PC-3 (cell line): ENCODE data around the gene TOMM40. TPM values are rescaled to one million over a fixed set of nuclear protein-coding genes. Genes with fewer than 3 reads are reported as not detected.
A peak's percentile ranks its signal among the peaks of the same experiment; 100 is the strongest.

Source experiments
- ATAC-seq: fragments of 200-7000 bp; cut with Tn5 transposase; 2 replicates; pipeline ENCODE4 v1.9.1; 2020; ENCODE audit warnings: mild to moderate bottlenecking, moderate library complexity
- BruUV-seq: library from RNA; stranded (reverse); fragments of 400-500 nt; replicated peaks from 2 replicates; lab custom pipeline; 2021; lab: Mats Ljungman, UMichigan
- CTCF ChIA-PET: fragments of 300-600 bp; sonication (Branson Sonifier 250); formaldehyde crosslinking; loops from one replicate; lab custom pipeline; 2022; ENCODE audit warnings: antibody characterized with exemption; lab: Charles Lee
- POLR2A ChIA-PET: fragments of 300-600 bp; sonication (Branson Sonifier 250); formaldehyde crosslinking; loops from one replicate; lab custom pipeline; 2022; ENCODE audit warnings: antibody characterized with exemption; ENCODE audit not compliant: unreplicated experiment; lab: Charles Lee
- DNase-seq: peaks from one replicate; pipeline ENCODE4 v3.0.0-alpha.2; 2015
- H2AFZ ChIP-seq: fragments of 300-600 bp; sonication (generic); 2 replicates; pipeline ENCODE4 v1.6.0; 2016; ENCODE audit warnings: antibody characterized with exemption, low read length
- H3F3A ChIP-seq: fragments of 300-600 bp; sonication (generic); one replicate; pipeline ENCODE4 v1.6.0; 2017; ENCODE audit warnings: antibody characterized with exemption, low read length, control low read depth, mild to moderate bottlenecking; ENCODE audit not compliant: unreplicated experiment
- H3K27ac ChIP-seq: fragments of 300-600 bp; sonication (generic); 2 replicates; pipeline ENCODE4 v1.5.1; 2016; ENCODE audit warnings: mild to moderate bottlenecking, low read length
- H3K27me3 ChIP-seq: fragments of 300-600 bp; sonication (generic); 2 replicates; pipeline ENCODE4 v1.6.1; 2016; ENCODE audit warnings: low read length, mixed read lengths
- H3K36me3 ChIP-seq: fragments of 300-600 bp; sonication (generic); 2 replicates; pipeline ENCODE4 v1.6.1; 2016; ENCODE audit warnings: low read depth, mixed run types, low read length, mixed read lengths
- H3K4me1 ChIP-seq: fragments of 300-600 bp; sonication (generic); 2 replicates; pipeline ENCODE4 v1.5.1; 2016; ENCODE audit warnings: low read length; ENCODE audit not compliant: insufficient read depth
- H3K4me2 ChIP-seq: fragments of 300-600 bp; sonication (generic); 2 replicates; pipeline ENCODE4 v1.6.0; 2016; ENCODE audit warnings: low read length
- H3K4me3 ChIP-seq: fragments of 300-600 bp; sonication (generic); 2 replicates; pipeline ENCODE4 v1.5.1; 2016; ENCODE audit warnings: mild to moderate bottlenecking, low read length, mixed read lengths
- H3K79me2 ChIP-seq: fragments of 300-600 bp; sonication (generic); 2 replicates; pipeline ENCODE4 v1.6.1; 2017; ENCODE audit warnings: low read length, mixed read lengths
- H3K9ac ChIP-seq: fragments of 300-600 bp; sonication (generic); 2 replicates; pipeline ENCODE4 v1.6.0; 2016; ENCODE audit warnings: mild to moderate bottlenecking, low read length
- H3K9me2 ChIP-seq: fragments of 300-600 bp; sonication (generic); replicated peaks from 2 replicates; pipeline ENCODE4 v1.6.1; 2016; ENCODE audit warnings: mixed run types, low read length, mixed read lengths
- H3K9me3 ChIP-seq: fragments of 300-600 bp; sonication (generic); 2 replicates; pipeline ENCODE4 v1.6.1; 2016; ENCODE audit warnings: low read length, mixed read lengths
- H4K20me1 ChIP-seq: fragments of 300-600 bp; sonication (generic); 2 replicates; pipeline ENCODE4 v1.6.1; 2016; ENCODE audit warnings: low read length, mixed read lengths
- CTCF ChIP-seq: fragments of 300-600 bp; sonication (generic); conservative IDR thresholded peaks from 2 replicates; pipeline ENCODE4 v1.5.1; 2017; ENCODE audit warnings: antibody characterized with exemption, low read depth, mild to moderate bottlenecking, low read length
- EZH2 ChIP-seq: fragments of 300-600 bp; sonication (generic); IDR thresholded peaks from one replicate; pipeline ENCODE4 v1.6.1; 2017; ENCODE audit warnings: antibody characterized with exemption, mild to moderate bottlenecking, low read length; ENCODE audit not compliant: unreplicated experiment
- EZH2phosphoT487 ChIP-seq: fragments of 300-600 bp; sonication (generic); IDR thresholded peaks from 2 replicates; pipeline ENCODE4 v1.6.1; 2018; ENCODE audit warnings: mild to moderate bottlenecking, antibody characterized with exemption, low read length, borderline replicate concordance
- intact Hi-C: fragments of 100-400 bp; cut with micrococcal nuclease; formaldehyde crosslinking; loops from 2 replicates; pipeline ENCODE4 v1.9.0; 2023
- total RNA-seq: library from RNA; depleted of rRNA; stranded (reverse); fragments of >200 nt; gene quantifications from 2 replicates; pipeline ENCODE4 v1.2.3, GENCODE V29; 2014; rRNA removed

Gene TOMM40
- total RNA-seq, 1 experiment from 2014 or later, result 190 TPM

- H3K4me1 ChIP-seq, result no peaks in the 10 kb centered on the region
- intact Hi-C loops, result no loop called here
- no peaks in the 10 kb centered on the region for H4K20me1 ChIP-seq
- DNase-seq, result no peak
- no peaks in the 10 kb centered on the region for H3F3A ChIP-seq
- H3K4me3 ChIP-seq, result no peak overlapping the region
- no peaks in the 10 kb centered on the region for H3K9me3 ChIP-seq
- no peak overlapping the region for H2AFZ ChIP-seq
- H3K27me3 ChIP-seq, result no peaks in the 10 kb centered on the region
- no peaks in the 10 kb centered on the region for H3K9me2 ChIP-seq
- no peak overlapping the region for H3K27ac ChIP-seq
- no peaks in the 10 kb centered on the region for H3K79me2 ChIP-seq
- CTCF ChIA-PET, result no interaction called here
- no TSS peak for BruUV-seq
- POLR2A ChIA-PET, result no interaction called here
- no peak for ATAC-seq
- H3K4me2 ChIP-seq, result no peak overlapping the region
- TF ChIP-seq CTCF (no peak), EZH2 (no peak), EZH2phosphoT487 (no peak)
- no peak overlapping the region for H3K9ac ChIP-seq
- H3K36me3 ChIP-seq, result no peaks in the 10 kb centered on the region
Observed at GRCh38 chr19:44949550-44949949, 58.5 kb downstream of the TOMM40 start.

- H2AFZ ChIP-seq, result peak overlapping the region; percentile 71
- intact Hi-C loops, result loop anchor here (2.0 kb wide), 1 partner anchor 41 kb away; no protein-coding TSS in a partner anchor
Observed at GRCh38 chr19:44951179-44952159, 60.4 kb downstream of the TOMM40 start.

More at GRCh38 chr19:44951179-44952159, 60.4 kb downstream of the TOMM40 start:
- CTCF ChIA-PET, result no interaction called here
- no peaks in the 10 kb centered on the region for H3F3A ChIP-seq
- H3K36me3 ChIP-seq, result no peaks in the 10 kb centered on the region
- no TSS peak for BruUV-seq
- DNase-seq (peak; percentile 71), ATAC-seq (peak; percentile 49)
- H4K20me1 ChIP-seq, result 0 out of 2 replicates have a peak, but pooled peaks cover 5% of the 10 kb centered on the region
- H3K4me3 ChIP-seq, result peak overlapping the region; percentile 4; the same call in 1 of the 2 replicates
- H3K9ac ChIP-seq, result no peak overlapping the region
- no peaks in the 10 kb centered on the region for H3K27me3 ChIP-seq
- no peaks in the 10 kb centered on the region for H3K9me3 ChIP-seq
- POLR2A ChIA-PET, result no interaction called here
- H3K4me2 ChIP-seq, result peak overlapping the region; percentile 66
- H3K27ac ChIP-seq, result no peak overlapping the region
- H3K9me2 ChIP-seq, result no peaks in the 10 kb centered on the region
- H3K79me2 ChIP-seq, result peaks cover 13% of the 10 kb centered on the region
- peaks cover 4% of the 10 kb centered on the region; the same call in 1 of the 2 replicates for H3K4me1 ChIP-seq
- TF ChIP-seq EZH2 (no peak), CTCF (peak; percentile 86), EZH2phosphoT487 (no peak)

Other genes starting within 250 kb of the TOMM40 start
- 67.8 and 75.3 TPM in 2 replicates for gene PVR, start 247.3 kb upstream of the TOMM40 start, total RNA-seq
- gene CEACAM19, start 219.8 kb upstream of the TOMM40 start, total RNA-seq, result 2.2 and 4.3 TPM in 2 replicates
- not detected in 2 replicates for gene CEACAM16, start 192.1 kb upstream of the TOMM40 start, total RNA-seq
- 22.9 and 25.5 TPM in 2 replicates for gene BCL3, start 142.5 kb upstream of the TOMM40 start, total RNA-seq
- gene CBLC, start 113.4 kb upstream of the TOMM40 start, total RNA-seq, result 25.4 and 26.4 TPM in 2 replicates
- gene BCAM, start 82.2 kb upstream of the TOMM40 start, total RNA-seq, result 12.9 and 18.7 TPM in 2 replicates
- 61.0 and 71.6 TPM in 2 replicates for gene NECTIN2, start 45.0 kb upstream of the TOMM40 start, total RNA-seq
- 2.7 and 3.6 TPM in 2 replicates for gene APOE, start 14.5 kb downstream of the TOMM40 start, total RNA-seq
- gene APOC1, start 23.4 kb downstream of the TOMM40 start, total RNA-seq, result 2.7 and 3.3 TPM in 2 replicates
- not detected in 2 replicates for gene APOC4, start 51.0 kb downstream of the TOMM40 start, total RNA-seq
- not detected in 2 replicates for gene APOC2, start 54.8 kb downstream of the TOMM40 start, total RNA-seq
- 44.9 and 61.3 TPM in 2 replicates for gene CLPTM1, start 64.1 kb downstream of the TOMM40 start, total RNA-seq
- 4.8 and 15.2 TPM in 2 replicates for gene RELB, start 110.2 kb downstream of the TOMM40 start, total RNA-seq
- gene CLASRP, start 147.8 kb downstream of the TOMM40 start, total RNA-seq, result 32.3 and 38.9 TPM in 2 replicates
- 0.52 and 2.4 TPM in 2 replicates for gene ZNF296, start 185.2 kb downstream of the TOMM40 start, total RNA-seq
- gene GEMIN7, start 188.0 kb downstream of the TOMM40 start, total RNA-seq, result 22.3 and 35.5 TPM in 2 replicates
- gene PPP1R37, start 201.9 kb downstream of the TOMM40 start, total RNA-seq, result 37.0 and 46.4 TPM in 2 replicates